AG10803 (cell line): Measurements from ENCODE around the gene PHLPP1.

Source experiments
- DNase-seq: peaks from one replicate; pipeline ENCODE4 v3.0.0; 2010; ENCODE audit warnings: low read depth
- H3K4me3 ChIP-seq: 2 replicates; pipeline ENCODE4 v1.5.1; 2011; ENCODE audit warnings: mild to moderate bottlenecking, low read length, control low read depth
- TF ChIP-seq, protein P1 (sequence below): conservative IDR thresholded peaks from 2 replicates; pipeline ENCODE4 v1.5.1; 2011; ENCODE audit warnings: mild to moderate bottlenecking, low read length, control low read depth, inconsistent platforms

Gene PHLPP1

DNA sequence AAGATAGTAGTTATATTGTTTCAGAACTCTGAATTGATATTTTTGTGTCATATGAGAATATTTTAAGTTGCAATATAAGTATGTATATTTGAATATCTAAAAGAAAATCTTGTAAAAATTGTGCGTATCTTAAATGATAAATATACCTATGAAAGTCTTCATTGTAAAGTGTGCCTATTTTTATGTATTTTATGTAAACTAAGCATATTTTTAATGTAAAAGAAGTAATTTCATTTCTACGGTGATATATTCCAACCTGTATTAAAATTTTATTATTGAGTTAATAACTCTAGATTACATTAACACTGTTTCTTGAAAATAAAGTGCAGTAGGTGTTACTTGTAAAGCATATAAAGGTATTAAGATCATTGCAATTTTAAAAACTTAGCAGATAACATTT is 233.4 kb downstream of the PHLPP1 start:
- no peak for DNase-seq
- TF ChIP-seq, protein P1, sequence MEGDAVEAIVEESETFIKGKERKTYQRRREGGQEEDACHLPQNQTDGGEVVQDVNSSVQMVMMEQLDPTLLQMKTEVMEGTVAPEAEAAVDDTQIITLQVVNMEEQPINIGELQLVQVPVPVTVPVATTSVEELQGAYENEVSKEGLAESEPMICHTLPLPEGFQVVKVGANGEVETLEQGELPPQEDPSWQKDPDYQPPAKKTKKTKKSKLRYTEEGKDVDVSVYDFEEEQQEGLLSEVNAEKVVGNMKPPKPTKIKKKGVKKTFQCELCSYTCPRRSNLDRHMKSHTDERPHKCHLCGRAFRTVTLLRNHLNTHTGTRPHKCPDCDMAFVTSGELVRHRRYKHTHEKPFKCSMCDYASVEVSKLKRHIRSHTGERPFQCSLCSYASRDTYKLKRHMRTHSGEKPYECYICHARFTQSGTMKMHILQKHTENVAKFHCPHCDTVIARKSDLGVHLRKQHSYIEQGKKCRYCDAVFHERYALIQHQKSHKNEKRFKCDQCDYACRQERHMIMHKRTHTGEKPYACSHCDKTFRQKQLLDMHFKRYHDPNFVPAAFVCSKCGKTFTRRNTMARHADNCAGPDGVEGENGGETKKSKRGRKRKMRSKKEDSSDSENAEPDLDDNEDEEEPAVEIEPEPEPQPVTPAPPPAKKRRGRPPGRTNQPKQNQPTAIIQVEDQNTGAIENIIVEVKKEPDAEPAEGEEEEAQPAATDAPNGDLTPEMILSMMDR = no peak
- H3K4me3 ChIP-seq = no peak overlapping the region

DNA sequence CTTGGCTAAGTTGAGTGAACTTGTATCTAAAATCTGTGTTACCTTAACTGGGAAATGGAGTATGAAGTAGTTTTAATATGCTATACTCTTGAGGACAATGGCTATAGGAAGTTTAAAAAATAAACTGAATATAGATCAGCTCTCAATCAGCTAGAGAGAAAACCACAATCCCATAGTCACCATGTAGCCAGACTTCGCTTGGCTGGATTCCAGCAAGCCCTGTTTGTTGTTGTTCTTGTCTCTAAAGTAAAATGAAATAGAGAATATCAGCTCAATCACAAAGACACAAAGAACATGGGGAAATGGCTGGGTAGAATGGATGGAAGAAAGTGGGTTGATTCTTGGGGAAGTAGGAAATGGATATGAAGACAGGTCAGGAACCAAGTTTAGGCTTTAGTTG is 234.9 kb downstream of the PHLPP1 start:
- no peak overlapping the region for H3K4me3 ChIP-seq
- TF ChIP-seq, protein P1 = no peak
- DNase-seq = no peak

DNA sequence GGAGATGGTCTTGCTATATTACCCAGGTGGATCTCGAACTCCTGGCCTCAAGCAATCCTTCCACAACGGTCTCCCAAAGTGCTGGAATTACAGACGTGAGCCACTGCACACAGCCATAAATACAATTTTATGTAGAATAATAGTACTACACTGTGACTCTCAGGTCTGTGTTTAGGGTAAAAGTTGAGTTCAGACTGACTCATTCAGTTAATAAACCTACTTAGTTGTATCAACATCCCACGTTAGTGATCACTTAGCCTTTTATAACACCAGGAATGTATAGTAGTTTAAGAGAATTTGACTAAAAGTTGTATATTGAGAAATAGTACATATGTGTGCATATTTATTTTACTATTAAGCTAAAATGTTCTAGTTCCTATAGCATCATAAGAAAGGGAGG is 237.5 kb downstream of the PHLPP1 start:
- no peak overlapping the region for H3K4me3 ChIP-seq
- TF ChIP-seq, protein P1 = no peak
- DNase-seq = no peak

DNA sequence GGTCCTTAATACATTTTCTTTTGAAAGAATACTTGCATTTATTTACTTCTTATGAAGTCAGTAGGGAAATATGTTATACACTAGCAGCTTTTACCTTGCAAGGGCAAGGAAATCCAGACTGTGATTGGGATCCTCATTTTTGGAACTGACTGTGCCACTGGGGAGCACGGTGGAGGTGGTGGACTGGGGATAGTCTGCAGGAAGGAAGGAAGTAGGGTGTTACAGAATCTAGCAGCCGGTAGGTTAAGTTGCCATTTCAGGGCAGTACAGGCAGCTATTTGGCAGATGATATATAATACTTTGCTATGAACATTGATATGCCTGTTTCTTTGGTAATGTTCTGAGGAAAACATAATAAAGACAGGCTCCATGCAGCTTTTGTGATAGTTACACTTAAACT is 238.3 kb downstream of the PHLPP1 start:
- TF ChIP-seq, protein P1 = no peak
- DNase-seq = no peak
- no peak overlapping the region for H3K4me3 ChIP-seq

DNA sequence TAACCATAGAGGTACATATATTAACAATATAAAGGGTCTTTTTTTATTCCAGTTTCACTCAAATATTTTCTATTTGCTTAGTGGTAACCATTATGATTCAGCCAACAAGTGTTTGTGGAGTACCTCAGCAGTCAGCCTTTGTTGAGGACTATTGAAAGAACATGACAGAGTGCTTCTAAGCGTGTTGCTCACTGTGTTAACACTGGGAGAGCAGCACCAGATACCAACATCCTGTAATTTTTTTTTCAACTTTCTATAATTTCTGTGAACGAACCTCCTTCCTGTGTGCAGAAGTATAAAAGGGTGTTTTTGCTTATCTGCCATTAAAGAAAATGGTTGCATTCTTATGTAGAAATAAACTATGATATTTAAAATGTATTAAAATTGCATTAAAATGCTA is 239.0 kb downstream of the PHLPP1 start:
- H3K4me3 ChIP-seq = no peak overlapping the region
- DNase-seq = no peak
- TF ChIP-seq, protein P1 = no peak

DNA sequence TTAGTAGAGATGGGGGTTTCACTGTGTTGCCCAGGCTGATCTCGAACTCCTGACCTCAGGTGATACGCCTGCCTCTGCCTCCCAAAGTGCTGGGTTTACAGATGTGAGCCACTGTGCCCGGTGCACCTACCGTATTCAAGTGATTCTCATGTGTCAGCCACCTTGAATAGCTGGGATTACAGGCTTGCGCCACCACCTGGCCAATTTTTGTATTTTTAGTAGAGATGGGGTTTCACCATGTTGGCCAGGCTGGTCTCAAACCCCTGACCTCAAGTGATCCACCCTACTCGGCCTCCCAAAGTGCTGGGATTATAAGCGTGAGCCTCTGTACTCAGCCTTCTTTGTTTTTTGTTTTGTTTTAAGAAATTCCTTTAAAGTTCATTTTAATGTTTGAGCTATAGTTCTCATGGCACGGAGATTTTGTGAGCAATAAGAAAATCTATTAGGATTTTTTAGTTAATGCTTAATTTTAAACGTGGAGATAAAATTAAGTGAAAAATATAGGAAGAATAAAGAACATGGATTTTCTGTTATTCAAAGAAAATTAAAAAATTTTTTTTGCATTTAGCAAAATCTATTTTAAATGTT is 242.6 kb downstream of the PHLPP1 start:
- TF ChIP-seq, protein P1 = peak; percentile 56
- DNase-seq = peak; percentile 46

DNA sequence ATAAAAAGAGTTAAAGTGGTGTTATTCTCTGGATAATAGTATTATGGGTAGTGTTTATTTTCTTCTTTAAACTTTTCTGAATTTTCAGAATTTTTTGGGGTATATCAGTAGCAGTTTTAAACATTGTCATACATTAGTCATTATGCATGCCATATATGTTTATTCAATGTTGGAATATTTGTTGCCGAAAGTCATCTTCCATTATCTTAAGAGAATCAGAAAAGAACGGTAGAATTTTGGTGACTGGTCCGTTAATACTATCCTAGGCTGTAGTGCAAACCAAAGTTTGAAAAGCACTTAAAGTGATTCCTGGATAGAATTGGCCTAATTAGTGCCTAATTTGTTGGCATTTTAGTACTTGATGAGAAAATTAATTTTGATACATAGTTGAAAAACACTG is 244.1 kb downstream of the PHLPP1 start:
- TF ChIP-seq, protein P1 = no peak
- no peak overlapping the region for H3K4me3 ChIP-seq
- no peak for DNase-seq

More for the DNA sequence above, 242.6 kb downstream of the PHLPP1 start:
- H3K4me3 ChIP-seq = no peak overlapping the region
